ENCODE data around the gene TMEM164.

DNA sequence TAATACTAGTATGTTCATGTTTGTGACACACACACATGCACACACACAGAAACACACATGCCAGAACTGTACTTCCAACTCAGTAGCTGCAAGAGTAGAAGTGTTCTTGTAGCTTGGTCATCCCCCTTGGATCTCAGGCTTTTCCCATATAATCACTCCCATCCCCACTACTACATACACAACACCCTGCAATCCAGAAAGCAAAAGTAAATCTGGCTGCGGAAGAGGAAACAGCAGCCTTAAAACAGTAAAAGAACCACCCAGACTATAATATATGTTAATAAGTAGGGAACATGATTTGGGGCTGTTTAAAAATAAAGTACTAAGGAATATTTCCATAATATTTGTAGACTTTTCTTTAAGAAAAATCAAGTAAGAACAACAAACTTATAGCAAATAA, 211.8 kb downstream of the TMEM164 start:
- TF ChIP-seq POLR2AphosphoS5 (IDR thresholded peaks at IDR 0.05; ENCODE audit: low read depth, low read length) (no peak), SIN3A (IDR thresholded peaks at IDR 0.05; ENCODE audit: borderline replicate concordance, insufficient read depth, low read length) (no peak), TAF1 (IDR thresholded peaks at IDR 0.05; ENCODE audit: borderline replicate concordance, insufficient read depth, low read length) (no peak), FOXP2 (optimal IDR thresholded peaks at IDR 0.05; ENCODE audit: borderline replicate concordance, extremely low read depth, extremely low read length, insufficient read depth) (no peak)
- TF ChIP-seq, protein P1, sequence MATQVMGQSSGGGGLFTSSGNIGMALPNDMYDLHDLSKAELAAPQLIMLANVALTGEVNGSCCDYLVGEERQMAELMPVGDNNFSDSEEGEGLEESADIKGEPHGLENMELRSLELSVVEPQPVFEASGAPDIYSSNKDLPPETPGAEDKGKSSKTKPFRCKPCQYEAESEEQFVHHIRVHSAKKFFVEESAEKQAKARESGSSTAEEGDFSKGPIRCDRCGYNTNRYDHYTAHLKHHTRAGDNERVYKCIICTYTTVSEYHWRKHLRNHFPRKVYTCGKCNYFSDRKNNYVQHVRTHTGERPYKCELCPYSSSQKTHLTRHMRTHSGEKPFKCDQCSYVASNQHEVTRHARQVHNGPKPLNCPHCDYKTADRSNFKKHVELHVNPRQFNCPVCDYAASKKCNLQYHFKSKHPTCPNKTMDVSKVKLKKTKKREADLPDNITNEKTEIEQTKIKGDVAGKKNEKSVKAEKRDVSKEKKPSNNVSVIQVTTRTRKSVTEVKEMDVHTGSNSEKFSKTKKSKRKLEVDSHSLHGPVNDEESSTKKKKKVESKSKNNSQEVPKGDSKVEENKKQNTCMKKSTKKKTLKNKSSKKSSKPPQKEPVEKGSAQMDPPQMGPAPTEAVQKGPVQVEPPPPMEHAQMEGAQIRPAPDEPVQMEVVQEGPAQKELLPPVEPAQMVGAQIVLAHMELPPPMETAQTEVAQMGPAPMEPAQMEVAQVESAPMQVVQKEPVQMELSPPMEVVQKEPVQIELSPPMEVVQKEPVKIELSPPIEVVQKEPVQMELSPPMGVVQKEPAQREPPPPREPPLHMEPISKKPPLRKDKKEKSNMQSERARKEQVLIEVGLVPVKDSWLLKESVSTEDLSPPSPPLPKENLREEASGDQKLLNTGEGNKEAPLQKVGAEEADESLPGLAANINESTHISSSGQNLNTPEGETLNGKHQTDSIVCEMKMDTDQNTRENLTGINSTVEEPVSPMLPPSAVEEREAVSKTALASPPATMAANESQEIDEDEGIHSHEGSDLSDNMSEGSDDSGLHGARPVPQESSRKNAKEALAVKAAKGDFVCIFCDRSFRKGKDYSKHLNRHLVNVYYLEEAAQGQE (IDR thresholded peaks at IDR 0.05; ENCODE audit: insufficient read depth in 1 of 2, low read depth in 2 of 2, low read length in 2 of 2) = no peak

Data from PFSK-1 (cell line).